ENCODE data around the gene LCTL.

- TF ChIP-seq REST (IDR thresholded peaks at IDR 0.05; ENCODE audit: insufficient read depth in 1 of 2, low read depth in 2 of 2, low read length in 2 of 2) (no peak), POLR2AphosphoS5 (IDR thresholded peaks at IDR 0.05; ENCODE audit: low read depth, low read length) (no peak), SIN3A (IDR thresholded peaks at IDR 0.05; ENCODE audit: borderline replicate concordance, insufficient read depth, low read length) (no peak)
Observed at GRCh38 chr15:66563126-66563525, 2.7 kb downstream of the LCTL start.
